ENCODE results near the gene ATP9A. TPM values are rescaled to one million over a fixed set of nuclear protein-coding genes. Genes with fewer than 3 reads are reported as not detected.

The ATP9A gene
- polyA plus RNA-seq, 1 donor from 2014 or later: 56.1 TPM

- no peaks in the 10 kb centered on the region for H3K36me3 ChIP-seq (ENCODE audit: insufficient read depth, low read length)
- H3K4me2 ChIP-seq (ENCODE audit: low read length): no peak overlapping the region
- no peaks in the 10 kb centered on the region for H3K27me3 ChIP-seq (ENCODE audit: insufficient read depth, low read depth, low read length)
- TF ChIP-seq SMC3 (conservative IDR thresholded peaks at IDR 0.05; ENCODE audit: poor library complexity): no peak
- no peak for TF ChIP-seq REST (IDR thresholded peaks at IDR 0.05; ENCODE audit: borderline replicate concordance)
- H4K20me1 ChIP-seq (ENCODE audit: insufficient read depth): no peaks in the 10 kb centered on the region
- no peak overlapping the region for H3K9ac ChIP-seq (ENCODE audit: low read length)
- H3K9me2 ChIP-seq (ENCODE audit: insufficient read depth, low read length): no peaks in the 10 kb centered on the region
- no peak overlapping the region for H3K4me3 ChIP-seq (ENCODE audit: low read length)
- H3K27ac ChIP-seq (ENCODE audit: low read length): no peak overlapping the region
- no peaks in the 10 kb centered on the region for H3K79me2 ChIP-seq (replicated peaks; ENCODE audit: insufficient read depth, low read length)
- no peaks in the 10 kb centered on the region for H3K9me3 ChIP-seq (ENCODE audit: low read length)
- H2AFZ ChIP-seq (ENCODE audit: low read depth, low read length): no peak overlapping the region
- no peaks in the 10 kb centered on the region for H3F3A ChIP-seq (ENCODE audit: insufficient read depth, low read length, poor library complexity, severe bottlenecking)
Observed at GRCh38 chr20:51660672-51661608, 107.2 kb downstream of the ATP9A start.

- Histone ChIP-seq H3K4me2 (ENCODE audit: low read length) (no peak overlapping the region), H3K27me3 (ENCODE audit: insufficient read depth, low read depth, low read length) (no peaks in the 10 kb centered on the region), H3K36me3 (ENCODE audit: insufficient read depth, low read length) (no peaks in the 10 kb centered on the region), H3K9ac (ENCODE audit: low read length) (no peak overlapping the region), H3K9me2 (ENCODE audit: insufficient read depth, low read length) (no peaks in the 10 kb centered on the region), H4K20me1 (ENCODE audit: insufficient read depth) (no peaks in the 10 kb centered on the region), H3K4me3 (ENCODE audit: low read length) (no peak overlapping the region), H3F3A (ENCODE audit: insufficient read depth, low read length, poor library complexity, severe bottlenecking) (no peaks in the 10 kb centered on the region), H3K9me3 (ENCODE audit: low read length) (no peaks in the 10 kb centered on the region), H3K79me2 (replicated peaks; ENCODE audit: insufficient read depth, low read length) (no peaks in the 10 kb centered on the region), H3K27ac (ENCODE audit: low read length) (no peak overlapping the region), H2AFZ (ENCODE audit: low read depth, low read length) (no peak overlapping the region)
- TF ChIP-seq SMC3 (conservative IDR thresholded peaks at IDR 0.05; ENCODE audit: poor library complexity) (no peak), TAF1 (IDR thresholded peaks at IDR 0.05; ENCODE audit: low read depth) (no peak), POLR2AphosphoS5 (IDR thresholded peaks at IDR 0.05) (no peak), CTCF (IDR thresholded peaks at IDR 0.05; ENCODE audit: poor library complexity, severe bottlenecking) (no peak), RAD21 (conservative IDR thresholded peaks at IDR 0.05) (no peak), REST (IDR thresholded peaks at IDR 0.05; ENCODE audit: borderline replicate concordance) (no peak), MXI1 (conservative IDR thresholded peaks at IDR 0.05; ENCODE audit: poor library complexity, severe bottlenecking) (no peak), EP300 (conservative IDR thresholded peaks at IDR 0.05; ENCODE audit: poor library complexity, severe bottlenecking) (no peak), EZH2 (IDR thresholded peaks at IDR 0.05; ENCODE audit: borderline replicate concordance, insufficient read depth, low read length, poor library complexity, severe bottlenecking) (no peak)
Observed at GRCh38 chr20:51659491-51660050, 108.6 kb downstream of the ATP9A start.

Measured in neural cell (in vitro differentiated cells).